Ovary (tissue), 3 donors: ENCODE results near the gene FGGY.

ENCODE experiments used
- EP300 ChIP-seq: sonication (generic); formaldehyde crosslinking; IDR thresholded peaks from one replicate; pipeline ENCODE4 v1.6.1; 2017; ENCODE audit warnings: antibody characterized with exemption
- POLR2A ChIP-seq: fragments of 450-650 bp; IDR thresholded peaks from one replicate; pipeline ENCODE4 v1.6.1; 2017; ENCODE audit warnings: antibody characterized with exemption, mild to moderate bottlenecking, moderate library complexity
- TF ChIP-seq, protein P1 (sequence below), 3 donors: fragments of 450-650 bp in 2 of 3; fragments of 200-600 bp in 1 of 3; IDR thresholded peaks; one replicate each; pipeline versions ENCODE4 v1.5.1 to v1.8.0; 2016 to 2022; ENCODE audit warnings: antibody characterized with exemption in 3 of 3, mild to moderate bottlenecking in 1 of 3
- donor health status: DM: no; HTN: no; CAD: no.

DNA sequence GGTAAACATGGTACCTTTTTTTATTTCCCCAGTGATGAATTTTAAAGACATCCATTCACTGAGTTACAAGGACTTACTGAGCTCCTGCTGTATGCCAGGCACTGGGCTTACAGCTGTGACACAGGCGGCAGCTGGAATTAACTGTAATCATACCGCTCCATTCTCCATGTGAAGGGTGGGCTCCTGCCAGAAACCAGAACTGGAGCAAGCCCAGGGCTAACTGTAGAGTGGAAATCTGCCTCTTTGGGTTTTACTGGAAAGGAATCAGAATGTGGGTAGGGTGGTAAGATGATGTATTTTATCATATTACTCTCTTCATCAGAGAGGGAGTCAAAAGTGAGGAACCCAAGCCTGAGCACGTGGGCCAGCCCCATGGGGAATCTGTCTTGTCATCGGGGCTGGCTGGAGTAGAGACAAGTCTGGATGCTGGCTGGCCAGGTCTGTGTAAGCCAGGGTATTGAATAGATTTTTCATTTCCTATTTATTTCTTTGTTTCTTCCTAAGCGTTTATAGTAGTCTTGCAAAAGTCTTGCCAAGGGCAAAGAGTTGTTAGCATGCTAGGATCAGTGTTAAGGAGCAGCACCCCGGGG is 21.5 kb downstream of the FGGY start:
- TF ChIP-seq, protein P1, sequence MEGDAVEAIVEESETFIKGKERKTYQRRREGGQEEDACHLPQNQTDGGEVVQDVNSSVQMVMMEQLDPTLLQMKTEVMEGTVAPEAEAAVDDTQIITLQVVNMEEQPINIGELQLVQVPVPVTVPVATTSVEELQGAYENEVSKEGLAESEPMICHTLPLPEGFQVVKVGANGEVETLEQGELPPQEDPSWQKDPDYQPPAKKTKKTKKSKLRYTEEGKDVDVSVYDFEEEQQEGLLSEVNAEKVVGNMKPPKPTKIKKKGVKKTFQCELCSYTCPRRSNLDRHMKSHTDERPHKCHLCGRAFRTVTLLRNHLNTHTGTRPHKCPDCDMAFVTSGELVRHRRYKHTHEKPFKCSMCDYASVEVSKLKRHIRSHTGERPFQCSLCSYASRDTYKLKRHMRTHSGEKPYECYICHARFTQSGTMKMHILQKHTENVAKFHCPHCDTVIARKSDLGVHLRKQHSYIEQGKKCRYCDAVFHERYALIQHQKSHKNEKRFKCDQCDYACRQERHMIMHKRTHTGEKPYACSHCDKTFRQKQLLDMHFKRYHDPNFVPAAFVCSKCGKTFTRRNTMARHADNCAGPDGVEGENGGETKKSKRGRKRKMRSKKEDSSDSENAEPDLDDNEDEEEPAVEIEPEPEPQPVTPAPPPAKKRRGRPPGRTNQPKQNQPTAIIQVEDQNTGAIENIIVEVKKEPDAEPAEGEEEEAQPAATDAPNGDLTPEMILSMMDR (IDR thresholded peaks at IDR 0.05): no peak
- no peak for TF ChIP-seq POLR2A
- TF ChIP-seq EP300: no peak
